ENCODE data around the gene RPL29.
A peak's percentile ranks its signal among the peaks of the same experiment; 100 is the strongest.
"Not testable (repeated sequence)": the region's sequence is repeated elsewhere in the genome, so short reads cannot be mapped to it uniquely, and the experiment has no call there.

Gene RPL29

GRCh38 chr3:51995346-51996163, at the start of gene RPL29:
RPL29 (minus strand) TSS chr3:51995895; CDS start chr3:51995461, 434 bp downstream.
- H3K27ac ChIP-seq, result peak within 1 kb of the TSS; percentile 94
- H3K9me3 ChIP-seq (ENCODE audit: severe bottlenecking), result no peaks in the 10 kb centered on the region
- H3K27me3 ChIP-seq (ENCODE audit: insufficient read depth, low read depth, severe bottlenecking), result no peaks in the 10 kb centered on the region
- TF ChIP-seq CTCF (IDR thresholded peaks at IDR 0.05; ENCODE audit: low read depth, low read length), result no peak
- H3K4me3 ChIP-seq (ENCODE audit: low read depth, low read length), result peak within 1 kb of the TSS; percentile 99
- DNase-seq, result peak; percentile 94
- H3K36me3 ChIP-seq, result peaks cover 46% of the 10 kb centered on the region

- DNase-seq, result peak; percentile 57
- peak; percentile 37 for TF ChIP-seq CTCF (IDR thresholded peaks at IDR 0.05; ENCODE audit: low read depth, low read length)
- Histone ChIP-seq H3K36me3 (peaks cover 18% of the 10 kb centered on the region), H3K27ac (peak overlapping the region; percentile 85), H3K4me3 (ENCODE audit: low read depth, low read length) (no peak overlapping the region), H3K9me3 (ENCODE audit: severe bottlenecking) (no peaks in the 10 kb centered on the region), H3K27me3 (ENCODE audit: insufficient read depth, low read depth, severe bottlenecking) (no peaks in the 10 kb centered on the region)
Measured at GRCh38 chr3:52044869-52045619, 49.3 kb upstream of the RPL29 start.

GRCh38 chr3:52043750-52044149, 48.1 kb upstream of the RPL29 start:
- H3K4me3 ChIP-seq (ENCODE audit: low read depth, low read length), result peak overlapping the region; percentile 5; the same call in 1 of the 2 replicates
- TF ChIP-seq CTCF (IDR thresholded peaks at IDR 0.05; ENCODE audit: low read depth, low read length), result no peak
- H3K36me3 ChIP-seq, result peaks cover 5% of the 10 kb centered on the region
- DNase-seq, result peak; percentile 94
- H3K27ac ChIP-seq, result peak overlapping the region; percentile 85
- H3K27me3 ChIP-seq (ENCODE audit: insufficient read depth, low read depth, severe bottlenecking), result no peaks in the 10 kb centered on the region
- H3K9me3 ChIP-seq (ENCODE audit: severe bottlenecking), result no peaks in the 10 kb centered on the region

- DNase-seq; H3K9me3 ChIP-seq (ENCODE audit: severe bottlenecking); H3K36me3 ChIP-seq; H3K4me3 ChIP-seq (ENCODE audit: low read depth, low read length); H3K27me3 ChIP-seq (ENCODE audit: insufficient read depth, low read depth, severe bottlenecking): not testable (repeated sequence)
- peak overlapping the region; percentile 85 for H3K27ac ChIP-seq
Measured at GRCh38 chr3:52043039-52043438, 47.3 kb upstream of the RPL29 start.

GRCh38 chr3:52041118-52041731, 45.5 kb upstream of the RPL29 start:
- no peaks in the 10 kb centered on the region for H3K9me3 ChIP-seq (ENCODE audit: severe bottlenecking)
- TF ChIP-seq CTCF (IDR thresholded peaks at IDR 0.05; ENCODE audit: low read depth, low read length), result peak; percentile 67
- H3K36me3 ChIP-seq, result no peaks in the 10 kb centered on the region
- H3K27ac ChIP-seq, result peak overlapping the region; percentile 85
- H3K4me3 ChIP-seq (ENCODE audit: low read depth, low read length), result no peak overlapping the region
- no peaks in the 10 kb centered on the region for H3K27me3 ChIP-seq (ENCODE audit: insufficient read depth, low read depth, severe bottlenecking)
- peak; percentile 69 for DNase-seq

- no peak for TF ChIP-seq CTCF (IDR thresholded peaks at IDR 0.05; ENCODE audit: low read depth, low read length)
- Histone ChIP-seq H3K9me3 (ENCODE audit: severe bottlenecking) (no peaks in the 10 kb centered on the region), H3K4me3 (ENCODE audit: low read depth, low read length) (no peak overlapping the region), H3K27me3 (ENCODE audit: insufficient read depth, low read depth, severe bottlenecking) (no peaks in the 10 kb centered on the region), H3K36me3 (no peaks in the 10 kb centered on the region), H3K27ac (peak overlapping the region; percentile 85)
- DNase-seq, result no peak
Measured at GRCh38 chr3:52040600-52040999, 44.9 kb upstream of the RPL29 start.

Data from WERI-Rb-1 (cell line).